Panc1 (cell line): ENCODE data around the gene MISP3. TPM values are rescaled to one million over a fixed set of nuclear protein-coding genes. Genes with fewer than 3 reads are reported as not detected.

Experiments used
- ATAC-seq: fragments of 200-7000 bp; cut with Tn5 transposase; 2 replicates; pipeline ENCODE4 v1.9.1; 2020; ENCODE audit warnings: mild to moderate bottlenecking, moderate library complexity
- BruUV-seq: library from RNA; stranded (reverse); fragments of 400-500 nt; replicated peaks from 2 replicates; lab custom pipeline; 2021; lab: Mats Ljungman, UMichigan
- CTCF ChIA-PET: fragments of 300-600 bp; sonication (Branson Sonifier 250); formaldehyde crosslinking; loops from one replicate; lab custom pipeline; 2022; ENCODE audit warnings: antibody characterized with exemption; lab: Charles Lee
- POLR2A ChIA-PET: fragments of 300-600 bp; sonication (Branson Sonifier 250); formaldehyde crosslinking; loops from one replicate; lab custom pipeline; 2022; ENCODE audit warnings: antibody characterized with exemption; lab: Charles Lee
- DNase-seq: peaks from one replicate; pipeline ENCODE4 v3.0.0-alpha.2; 2010; ENCODE audit warnings: low read depth, low spot score
- H3K27ac ChIP-seq: 2 replicates; pipeline ENCODE4 v1.5.1; 2011; ENCODE audit warnings: mild to moderate bottlenecking, low read length, inconsistent platforms
- H3K27me3 ChIP-seq: fragments of 200-500 bp; sonication (Bioruptor generic); 2 replicates; pipeline ENCODE4 v1.6.0; 2014; ENCODE audit warnings: low read length, inconsistent platforms; ENCODE audit not compliant: control insufficient read depth, insufficient read depth
- H3K36me3 ChIP-seq: fragments of 200-500 bp; sonication (Bioruptor generic); 2 replicates; pipeline ENCODE4 v1.5.1; 2014; ENCODE audit warnings: inconsistent platforms, mild to moderate bottlenecking, low read length, moderate library complexity; ENCODE audit not compliant: control insufficient read depth, insufficient read depth
- H3K4me1 ChIP-seq: 2 replicates; pipeline ENCODE4 v1.5.1; 2011; ENCODE audit warnings: inconsistent platforms, mild to moderate bottlenecking, low read length, moderate library complexity; ENCODE audit not compliant: control insufficient read depth, insufficient read depth
- H3K4me3 ChIP-seq, 2 experiments: 2 replicates each; pipeline ENCODE4 v1.5.1; 2011 to 2012; ENCODE audit warnings: low read depth in 2 of 2, low read length in 2 of 2, mild to moderate bottlenecking in 2 of 2, inconsistent platforms in 1 of 2, moderate library complexity in 1 of 2
- H3K9me3 ChIP-seq: fragments of 200-500 bp; sonication (Bioruptor generic); 2 replicates; pipeline ENCODE4 v1.5.1; 2014; ENCODE audit warnings: low read depth, mild to moderate bottlenecking, inconsistent platforms, low read length, moderate library complexity; ENCODE audit not compliant: control insufficient read depth, insufficient read depth
- CTCF ChIP-seq: fragments of 450-650 bp; IDR thresholded peaks from 2 replicates; pipeline ENCODE4 v1.5.1; 2017; ENCODE audit warnings: mild to moderate bottlenecking
- POLR2AphosphoS5 ChIP-seq: IDR thresholded peaks from 2 replicates; pipeline ENCODE4 v1.6.1; 2012; ENCODE audit warnings: mild to moderate bottlenecking, low read depth, low read length, moderate library complexity
- REST ChIP-seq, 2 experiments: IDR thresholded peaks; 2 replicates each; pipeline ENCODE4 v1.6.1; 2011 to 2012; ENCODE audit warnings: low read depth in 2 of 2, control low read depth in 1 of 2, low read length in 1 of 2, mild to moderate bottlenecking in 1 of 2, moderate library complexity in 1 of 2; ENCODE audit not compliant: insufficient read depth in 1 of 2
- SIN3A ChIP-seq: IDR thresholded peaks from 2 replicates; pipeline ENCODE4 v1.6.1; 2012; ENCODE audit warnings: low read depth, mild to moderate bottlenecking, low read length, moderate library complexity, borderline replicate concordance; ENCODE audit not compliant: insufficient read depth
- TCF7L2 ChIP-seq: IDR thresholded peaks from 2 replicates; pipeline ENCODE4 v1.6.1; 2011; ENCODE audit warnings: mild to moderate bottlenecking, low read depth, low read length, inconsistent platforms
- in situ Hi-C: cut with HindIII; loops from 2 replicates; pipeline ENCODE4 v1.10.0; 2016; ENCODE audit warnings: low sequenced_read_pairs, low pct_unique_long_range_greater_than_20kb
- intact Hi-C: fragments of 100-400 bp; cut with micrococcal nuclease; formaldehyde crosslinking; loops from one replicate; pipeline ENCODE4 v1.10.0; 2022; ENCODE audit not compliant: unreplicated experiment
- total RNA-seq: library from RNA; stranded (reverse); gene quantifications from one replicate; pipeline ENCODE4 v1.2.1, GENCODE V29; 2021; ENCODE audit not compliant: unreplicated experiment

MISP3 gene
- total RNA-seq, 1 experiment from 2014 or later = 1.5 TPM

- Histone ChIP-seq H3K4me1 (peaks cover 4% of the 10 kb centered on the region), H3K27ac (no peak overlapping the region), H3K27me3 (no peaks in the 10 kb centered on the region), H3K4me3 (no peak overlapping the region), H3K36me3 (no peaks in the 10 kb centered on the region), H3K9me3 (peaks cover 3% of the 10 kb centered on the region; the same call in 1 of the 2 replicates)
- no peak for ATAC-seq
- in situ Hi-C loops (no loop called here), intact Hi-C loops (no loop called here)
- ChIA-PET CTCF (no interaction called here), POLR2A (no interaction called here)
- TSS peak; percentile 61 for BruUV-seq
- no peak for TF ChIP-seq SIN3A
- TF ChIP-seq TCF7L2 = no peak
- TF ChIP-seq CTCF = no peak
- no peak for TF ChIP-seq POLR2AphosphoS5
- TF ChIP-seq REST (IDR thresholded peaks at IDR 0.05; ENCODE audit: insufficient read depth in 1 of 2, low read depth in 2 of 2, low read length in 1 of 2) = no peak
- no peak for DNase-seq
These were observed 22.3 kb downstream of the MISP3 start for GRCh38 chr19:14094854-14095253.

GRCh38 chr19:14096272-14096992 lies 23.8 kb downstream of the MISP3 start:
- H3K9me3 ChIP-seq = peaks cover 3% of the 10 kb centered on the region; the same call in 1 of the 2 replicates
- H3K4me3 ChIP-seq = no peak overlapping the region
- no peak for DNase-seq
- no peaks in the 10 kb centered on the region for H3K36me3 ChIP-seq
- BruUV-seq = no TSS peak
- intact Hi-C loops (no loop called here), in situ Hi-C loops (no loop called here)
- no peak; the same call in 1 of the 2 replicates for ATAC-seq
- no peaks in the 10 kb centered on the region for H3K27me3 ChIP-seq
- peaks cover 4% of the 10 kb centered on the region for H3K4me1 ChIP-seq
- TF ChIP-seq REST (IDR thresholded peaks at IDR 0.05; ENCODE audit: insufficient read depth in 1 of 2, low read depth in 2 of 2, low read length in 1 of 2) = no peak
- TF ChIP-seq SIN3A = no peak
- no peak for TF ChIP-seq POLR2AphosphoS5
- TF ChIP-seq TCF7L2 = no peak
- TF ChIP-seq CTCF = peak; percentile 36
- no peak overlapping the region for H3K27ac ChIP-seq
- ChIA-PET POLR2A (no interaction called here), CTCF (no interaction called here)
